Stomach smooth muscle (tissue), 2 donors: ENCODE measurements around the gene SECTM1.
"Not testable (repeated sequence)": the region's sequence is repeated elsewhere in the genome, so short reads cannot be mapped to it uniquely, and the experiment has no call there.

Experiments
- H3K27ac ChIP-seq: one replicate; pipeline ENCODE4 v1.7.0; 2013; ENCODE audit warnings: mild to moderate bottlenecking, low read length, inconsistent platforms
- H3K27me3 ChIP-seq, 2 donors: one replicate each; pipeline ENCODE4 v1.7.0; 2013; ENCODE audit warnings: low read length in 2 of 2; ENCODE audit not compliant: insufficient read depth in 2 of 2, control insufficient read depth in 1 of 2
- H3K36me3 ChIP-seq, 2 donors: one replicate each; pipeline ENCODE4 v1.7.0; 2013; ENCODE audit warnings: low read length in 2 of 2; ENCODE audit not compliant: control insufficient read depth in 2 of 2, insufficient read depth in 2 of 2
- H3K4me1 ChIP-seq: one replicate; pipeline ENCODE4 v1.7.0; 2013; ENCODE audit warnings: low read length; ENCODE audit not compliant: control insufficient read depth, insufficient read depth
- H3K4me3 ChIP-seq, 2 donors: one replicate each; pipeline ENCODE4 v1.7.0; 2013; ENCODE audit warnings: low read length in 2 of 2
- H3K9ac ChIP-seq, 2 donors: one replicate each; pipeline ENCODE4 v1.7.0; 2013; ENCODE audit warnings: low read length in 2 of 2, mild to moderate bottlenecking in 1 of 2
- H3K9me3 ChIP-seq, 2 donors: one replicate each; pipeline ENCODE4 v1.7.0; 2013; ENCODE audit warnings: low read length in 2 of 2; ENCODE audit not compliant: control insufficient read depth in 2 of 2
- donor health status: healthy.
- donor health status: Pancreatic carcinoma.

Gene SECTM1

DNA sequence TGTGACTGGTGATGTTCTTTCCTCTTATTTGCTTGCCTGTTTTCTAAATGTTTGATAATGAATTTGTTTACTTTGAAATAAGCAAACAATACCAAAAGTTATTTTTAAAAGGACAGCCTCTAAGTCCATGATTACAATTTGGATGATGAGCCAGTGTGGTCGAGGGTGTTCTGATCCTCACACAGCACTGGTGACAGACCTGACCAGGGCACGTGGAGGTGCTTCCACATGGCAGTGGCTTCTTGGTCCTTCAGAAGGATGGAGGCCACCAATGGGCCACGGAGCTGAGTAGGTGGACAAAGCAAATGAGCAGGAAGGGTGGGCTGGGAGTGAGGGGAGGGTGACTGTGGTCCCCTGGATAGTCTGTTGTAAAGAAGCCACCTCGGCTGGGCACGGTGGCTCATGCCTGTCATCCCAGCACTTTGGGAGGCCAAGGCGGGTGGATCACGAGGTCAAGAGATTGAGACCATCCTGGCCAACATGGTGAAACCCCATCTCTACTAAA is 21.3 kb upstream of the SECTM1 start:
- Histone ChIP-seq H3K27ac (no peak overlapping the region), H3K27me3 (peaks cover 20 to 23% of the 10 kb centered on the region in 2 donors), H3K9ac (no peak overlapping the region), H3K36me3 (no peaks in the 10 kb centered on the region), H3K9me3 (no peaks in the 10 kb centered on the region), H3K4me3 (no peak overlapping the region), H3K4me1 (peaks cover 9% of the 10 kb centered on the region)

DNA sequence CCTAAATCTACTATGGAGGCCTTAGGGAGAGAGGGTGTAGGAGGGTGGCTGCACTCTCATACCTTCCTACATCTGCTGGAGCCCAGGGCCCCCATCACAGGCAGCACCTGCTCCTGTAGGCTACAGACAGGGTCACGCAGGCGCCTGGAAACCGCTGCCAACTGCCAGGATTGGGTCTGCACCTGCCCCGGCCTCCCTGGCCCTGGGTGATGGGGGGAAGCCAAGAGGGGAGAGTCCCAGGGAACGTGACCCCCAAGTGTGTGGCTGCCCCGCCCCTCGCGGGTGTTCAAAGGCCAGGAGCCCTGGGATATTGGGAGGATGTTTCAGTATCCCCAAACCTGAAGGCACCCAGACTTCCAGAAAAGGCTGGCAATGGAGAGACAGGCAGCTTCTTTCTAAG is 19.9 kb upstream of the SECTM1 start:
- Histone ChIP-seq H3K4me3 (no peak overlapping the region), H3K4me1 (peaks cover 7% of the 10 kb centered on the region), H3K27ac (no peak overlapping the region), H3K27me3 (peaks cover 17 to 22% of the 10 kb centered on the region in 2 donors), H3K36me3 (no peaks in the 10 kb centered on the region), H3K9ac (no peak overlapping the region), H3K9me3 (no peaks in the 10 kb centered on the region)

DNA sequence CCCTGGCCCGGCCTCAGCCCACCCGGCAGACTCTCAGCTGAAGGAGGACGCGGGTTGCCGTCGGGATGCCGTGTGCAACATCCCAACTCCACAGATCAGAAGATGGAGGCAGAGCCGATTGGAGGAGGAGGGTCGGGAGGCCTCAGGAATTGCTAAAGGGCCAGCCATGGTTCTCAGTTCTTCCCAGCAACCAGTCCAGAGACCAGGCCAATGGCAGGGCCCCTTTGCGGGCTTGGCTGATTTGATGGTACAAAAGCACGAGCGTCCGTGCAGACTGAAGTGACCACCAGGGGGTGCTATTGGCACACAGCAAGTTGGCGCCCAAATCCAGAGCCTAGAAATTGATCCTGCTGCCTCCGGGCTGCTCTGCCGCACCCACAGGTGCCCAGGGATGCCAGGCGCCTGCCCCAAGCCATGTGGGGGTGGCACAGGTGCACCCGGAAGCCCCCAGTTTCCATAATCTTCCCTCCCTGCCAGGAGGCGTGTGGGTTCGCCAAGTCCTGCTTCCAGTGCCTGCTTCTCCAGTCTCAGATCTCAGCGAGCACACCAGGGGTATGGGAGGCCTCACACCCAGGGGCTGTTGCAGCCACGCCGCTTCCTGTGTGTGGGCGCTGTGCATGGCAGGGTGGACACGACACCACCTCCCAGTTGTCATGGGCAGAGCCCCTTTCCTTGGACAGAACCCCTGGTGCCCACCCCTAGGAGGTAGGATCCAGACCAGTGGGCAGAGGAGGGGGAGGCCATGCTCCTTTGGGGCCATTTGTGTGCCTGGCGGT is 18.3 kb upstream of the SECTM1 start:
- no peak overlapping the region for H3K9ac ChIP-seq
- H3K4me3 ChIP-seq = no peak overlapping the region
- H3K9me3 ChIP-seq = no peaks in the 10 kb centered on the region
- peaks cover 10 to 15% of the 10 kb centered on the region in 2 donors for H3K27me3 ChIP-seq
- H3K36me3 ChIP-seq = no peaks in the 10 kb centered on the region
- H3K27ac ChIP-seq = no peak overlapping the region
- peaks cover 7% of the 10 kb centered on the region for H3K4me1 ChIP-seq

DNA sequence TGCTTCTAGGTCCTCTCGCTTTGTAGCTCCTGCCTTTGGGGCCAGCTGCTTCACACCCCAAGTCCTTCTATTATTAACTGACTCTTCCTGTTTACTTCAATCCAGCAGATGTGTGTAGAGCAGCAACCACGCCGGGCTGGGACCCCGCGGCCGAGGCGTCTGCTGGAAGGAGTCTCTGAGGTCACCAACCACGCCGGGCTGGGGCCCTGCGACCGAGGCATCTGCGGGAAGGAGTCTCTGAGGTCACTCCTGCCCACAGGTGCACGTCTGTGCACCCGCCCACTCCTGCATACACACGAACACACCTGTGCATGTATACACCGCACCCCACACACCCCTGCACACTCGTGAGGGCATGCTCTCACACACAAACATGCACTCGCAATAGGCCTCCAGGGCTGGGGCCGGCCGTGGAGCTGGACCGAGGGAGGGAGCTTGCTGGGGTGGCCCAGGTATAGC is 17.7 kb upstream of the SECTM1 start:
- H3K4me1 ChIP-seq = peaks cover 7% of the 10 kb centered on the region
- no peak overlapping the region for H3K4me3 ChIP-seq
- no peaks in the 10 kb centered on the region for H3K36me3 ChIP-seq
- no peak overlapping the region for H3K27ac ChIP-seq
- no peak overlapping the region for H3K9ac ChIP-seq
- H3K27me3 ChIP-seq = peaks cover 4 to 11% of the 10 kb centered on the region in 2 donors
- no peaks in the 10 kb centered on the region for H3K9me3 ChIP-seq

DNA sequence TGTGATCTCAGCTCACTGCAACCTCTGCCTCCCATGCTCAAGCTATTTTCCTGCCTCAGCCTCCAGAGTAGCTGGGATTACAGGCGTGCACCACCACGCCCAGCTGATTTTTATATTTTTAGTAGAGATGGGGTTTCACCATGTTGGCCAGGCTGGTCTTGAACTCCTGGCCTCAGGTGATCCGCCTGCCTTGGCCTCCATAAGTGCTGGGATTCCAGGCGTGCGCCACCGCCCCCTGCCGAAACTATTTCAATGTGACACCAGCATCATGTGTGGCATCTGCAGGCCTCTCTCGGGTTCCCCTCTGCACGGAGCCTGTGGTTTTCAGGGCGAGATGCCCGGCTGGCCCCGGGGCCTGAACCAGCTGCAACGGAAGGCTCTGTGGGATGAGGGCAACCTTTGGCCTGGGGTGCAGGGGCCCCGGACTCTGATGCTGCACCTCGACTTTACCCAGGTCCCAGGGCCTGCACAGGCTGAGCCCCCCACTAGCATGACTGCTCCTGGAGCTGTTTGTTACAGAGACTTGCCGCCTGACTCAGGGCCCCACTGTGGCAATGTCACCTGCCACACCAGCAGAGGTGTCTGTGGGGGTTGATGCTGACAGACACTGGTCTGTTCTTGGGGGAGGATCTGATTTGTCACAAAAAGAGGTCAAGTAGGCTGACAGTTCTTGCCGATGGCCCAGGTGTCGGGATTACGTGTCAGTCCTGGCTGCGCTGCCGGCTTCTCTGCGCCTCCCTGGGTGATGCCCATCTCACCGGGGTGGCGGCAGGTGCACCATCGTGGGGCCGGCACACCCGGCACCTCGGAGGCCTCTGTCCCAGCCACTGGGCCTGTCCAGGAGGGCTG is 16.8 kb upstream of the SECTM1 start:
- Histone ChIP-seq H3K27me3 (peaks cover 0 to 8% of the 10 kb centered on the region in 2 donors), H3K4me3 (no peak overlapping the region), H3K9ac (no peak overlapping the region), H3K9me3 (no peaks in the 10 kb centered on the region), H3K27ac (no peak overlapping the region), H3K4me1 (peaks cover 7% of the 10 kb centered on the region), H3K36me3 (no peaks in the 10 kb centered on the region)

DNA sequence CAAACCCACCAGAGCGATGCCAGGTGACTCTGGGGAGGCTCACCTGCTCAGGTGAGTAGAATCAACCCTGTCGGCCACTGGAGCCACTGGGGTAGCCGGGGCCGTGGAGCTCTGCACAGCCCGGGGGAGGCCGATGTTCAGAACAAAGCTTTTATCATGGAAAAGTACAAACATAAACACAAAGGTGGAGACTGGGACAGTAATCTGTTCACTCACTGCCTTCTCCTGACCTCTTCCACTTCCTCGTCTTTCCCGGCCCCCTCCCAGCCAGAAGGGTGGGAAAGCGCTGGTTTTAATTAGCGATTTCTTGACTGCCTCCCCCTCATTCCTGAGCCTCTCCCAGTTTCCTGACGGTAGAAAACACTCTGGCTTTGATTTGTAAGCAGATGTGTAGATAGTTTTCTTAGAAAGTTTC is 15.7 kb upstream of the SECTM1 start:
- Histone ChIP-seq H3K9me3 (no peaks in the 10 kb centered on the region), H3K4me3 (no peak overlapping the region), H3K27me3 (peaks cover 0 to 7% of the 10 kb centered on the region in 2 donors), H3K27ac (no peak overlapping the region), H3K36me3 (no peaks in the 10 kb centered on the region), H3K9ac (no peak overlapping the region), H3K4me1 (peaks cover 7% of the 10 kb centered on the region)

DNA sequence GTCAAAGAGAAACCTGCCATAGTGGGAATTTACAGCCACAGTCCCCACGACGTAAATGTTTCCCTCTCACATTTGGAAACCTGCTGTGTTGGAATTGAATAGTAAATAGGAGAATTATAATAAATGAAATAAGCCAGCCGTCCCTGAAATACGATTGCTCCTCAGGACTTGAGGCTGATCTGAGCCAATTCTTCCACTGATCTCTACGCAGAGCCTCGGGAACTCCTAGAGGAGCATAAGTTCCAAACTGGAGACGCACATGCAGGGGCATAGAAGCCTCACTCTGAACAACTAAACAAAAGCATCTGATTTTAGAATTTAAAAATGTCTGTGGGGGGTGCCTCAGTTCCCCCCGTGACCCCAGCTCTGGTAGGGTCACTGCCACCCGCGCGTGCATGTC is 15.3 kb upstream of the SECTM1 start:
- no peak overlapping the region for H3K4me3 ChIP-seq
- no peaks in the 10 kb centered on the region for H3K9me3 ChIP-seq
- H3K27ac ChIP-seq = no peak overlapping the region
- no peaks in the 10 kb centered on the region for H3K36me3 ChIP-seq
- peaks cover 0 to 6% of the 10 kb centered on the region in 2 donors for H3K27me3 ChIP-seq
- peaks cover 7% of the 10 kb centered on the region for H3K4me1 ChIP-seq
- no peak overlapping the region for H3K9ac ChIP-seq

DNA sequence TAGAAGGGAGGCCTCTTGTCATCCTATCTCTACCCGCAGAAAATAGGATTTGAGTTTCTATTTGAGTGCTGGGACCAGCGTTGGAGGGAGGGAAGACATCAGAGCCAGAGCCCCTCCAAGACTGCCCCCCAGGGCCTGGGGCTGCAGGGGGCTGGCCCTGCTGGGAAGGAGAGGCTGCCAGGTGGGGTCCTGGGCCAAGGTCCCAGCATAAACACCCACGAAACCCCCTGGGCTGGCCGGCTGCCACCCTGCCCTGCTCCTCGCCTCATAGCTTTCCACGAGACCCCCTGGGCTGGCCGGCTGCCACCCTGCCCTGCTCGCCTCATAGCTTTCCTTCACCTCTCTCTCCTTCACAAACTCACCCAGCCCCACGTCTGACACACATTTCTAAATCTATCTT is 14.9 kb upstream of the SECTM1 start:
- Histone ChIP-seq H3K4me3 (no peak overlapping the region), H3K27me3 (peaks cover 0 to 3% of the 10 kb centered on the region in 2 donors), H3K4me1 (peaks cover 7% of the 10 kb centered on the region), H3K27ac (no peak overlapping the region), H3K9ac (no peak overlapping the region), H3K9me3 (no peaks in the 10 kb centered on the region), H3K36me3 (no peaks in the 10 kb centered on the region)

DNA sequence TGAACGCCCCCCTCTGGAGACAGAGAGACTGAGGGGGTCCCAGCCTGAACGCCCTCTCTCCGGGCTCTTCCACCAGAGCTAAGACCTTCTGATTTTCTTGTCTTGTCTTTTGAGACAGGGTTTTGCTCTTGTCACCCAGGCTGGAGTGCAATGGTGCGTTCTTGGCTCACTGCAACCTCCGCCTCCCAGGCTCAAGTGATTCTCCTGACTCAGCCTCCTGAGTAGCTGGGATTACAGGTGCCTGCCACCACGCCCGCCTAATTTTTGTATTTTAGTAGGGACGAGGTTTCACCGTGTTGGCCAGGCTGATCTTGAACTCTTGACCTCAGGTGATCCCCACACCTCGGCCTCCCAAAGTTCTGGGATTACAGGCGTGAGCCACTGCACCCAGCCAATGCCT is 14.4 kb upstream of the SECTM1 start:
- H3K27ac ChIP-seq, H3K4me3 ChIP-seq, H3K9me3 ChIP-seq, H3K27me3 ChIP-seq, H3K9ac ChIP-seq, H3K36me3 ChIP-seq, H3K4me1 ChIP-seq: not testable (repeated sequence)

DNA sequence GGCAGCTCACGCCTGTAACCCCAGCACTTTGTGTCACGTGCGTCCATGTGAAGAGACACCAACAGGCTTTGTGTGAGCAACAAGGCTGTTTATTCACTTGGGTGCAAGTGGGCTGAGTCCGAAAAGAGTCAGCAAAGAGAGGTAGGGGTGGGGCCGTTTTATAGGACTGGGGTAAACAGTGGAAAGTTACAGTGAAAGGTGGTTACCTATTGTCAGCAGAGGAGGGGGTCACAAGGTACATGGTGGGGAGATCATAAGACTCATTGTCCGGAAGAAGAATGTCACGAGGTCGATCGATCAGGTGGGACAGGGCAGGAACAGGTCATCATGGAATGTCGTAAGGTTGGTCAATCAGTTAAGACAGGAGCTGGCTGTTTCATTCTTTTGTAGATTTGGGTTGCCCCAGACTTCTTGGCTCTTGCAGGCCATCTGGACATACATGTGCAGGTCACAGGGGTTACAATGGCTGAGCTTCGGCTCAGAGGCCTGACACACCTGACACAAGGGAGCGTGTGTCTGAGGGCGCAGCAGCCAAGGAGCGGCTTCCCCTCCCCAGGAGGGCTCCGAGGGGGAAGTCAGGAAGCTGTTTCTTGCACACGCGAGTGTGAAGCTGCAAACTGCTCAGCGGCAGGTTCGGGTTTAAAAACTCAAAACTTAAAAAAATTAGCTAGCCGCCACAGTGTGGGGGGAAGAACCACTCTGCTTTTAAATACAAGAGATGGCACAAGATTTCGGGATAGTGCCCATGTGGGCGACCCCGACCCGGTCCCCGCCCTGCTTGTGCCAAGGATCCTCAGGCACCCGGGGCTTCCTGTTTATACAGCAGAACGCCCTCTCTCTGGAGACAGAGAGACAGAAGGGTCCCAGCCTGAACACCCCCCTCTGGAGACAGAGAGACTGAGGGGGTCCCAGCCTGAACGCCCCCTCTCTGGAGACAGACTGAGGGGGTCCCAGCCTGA is 13.1 kb upstream of the SECTM1 start:
- Histone ChIP-seq H3K27ac (no peak overlapping the region), H3K4me3 (no peak overlapping the region), H3K4me1 (peaks cover 2% of the 10 kb centered on the region), H3K9ac (no peak overlapping the region), H3K36me3 (no peaks in the 10 kb centered on the region), H3K9me3 (no peaks in the 10 kb centered on the region), H3K27me3 (peaks cover 0 to 3% of the 10 kb centered on the region in 2 donors)
